GM18505 (cell line): Measurements from ENCODE around the gene TINCR.

ENCODE experiments used
- ATAC-seq: cut with Tn5 transposase; IDR thresholded peaks from one replicate; pipeline ENCODE4 v1.9.1; 2021; ENCODE audit not compliant: unreplicated experiment
- POLR2A ChIP-seq: IDR thresholded peaks from 4 replicates; pipeline ENCODE4 v1.6.1; 2011; ENCODE audit warnings: borderline replicate concordance; ENCODE audit not compliant: insufficient read depth, insufficient read length; ENCODE audit errors: extremely low read depth

TINCR gene

GRCh38 chr19:5585461-5586299, 17.9 kb upstream of the TINCR start:
- ATAC-seq: no peak
- TF ChIP-seq POLR2A: no peak

DNA sequence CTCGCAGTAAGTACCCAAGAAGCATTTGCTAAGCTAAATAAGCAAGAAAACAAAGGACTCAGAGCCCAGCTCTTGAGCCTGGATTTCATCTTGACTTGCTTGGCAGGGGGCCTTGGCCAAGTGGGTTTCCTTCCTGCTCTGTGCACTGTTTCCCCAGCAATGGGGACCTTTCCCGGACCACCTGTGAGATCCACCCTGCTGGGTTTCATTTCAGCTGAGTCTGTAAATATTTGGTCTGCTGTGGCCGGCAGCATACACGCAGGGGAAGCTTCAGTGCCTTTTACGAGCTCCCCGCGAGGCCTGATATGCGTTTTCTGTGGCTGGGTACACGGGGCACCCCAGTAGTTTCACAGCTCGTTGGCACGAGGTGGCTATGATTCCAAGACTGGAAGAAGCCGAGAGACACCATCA, 12.4 kb upstream of the TINCR start:
- TF ChIP-seq POLR2A: no peak
- ATAC-seq: no peak

DNA sequence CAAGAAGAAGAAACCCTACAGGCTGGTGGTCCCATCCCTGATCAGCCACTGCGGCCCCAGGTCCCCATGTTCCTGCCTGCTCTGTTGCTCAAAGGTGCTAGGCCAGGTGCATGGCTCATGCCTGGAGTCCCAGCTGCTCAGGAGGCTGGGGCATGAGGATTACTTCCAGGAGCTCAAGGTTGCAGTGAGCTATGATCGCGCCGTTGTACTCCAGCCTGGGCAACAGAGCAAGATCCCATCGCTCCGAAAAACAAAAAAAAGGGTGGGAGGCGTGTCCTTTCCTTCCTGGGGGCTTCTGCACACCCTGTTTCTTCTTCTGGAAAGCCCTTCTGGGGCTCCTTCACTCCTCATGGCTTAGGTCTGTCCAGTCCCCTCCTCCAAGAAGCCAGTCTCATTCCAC, 11.9 kb upstream of the TINCR start:
- ATAC-seq: no peak
- TF ChIP-seq POLR2A: no peak

DNA sequence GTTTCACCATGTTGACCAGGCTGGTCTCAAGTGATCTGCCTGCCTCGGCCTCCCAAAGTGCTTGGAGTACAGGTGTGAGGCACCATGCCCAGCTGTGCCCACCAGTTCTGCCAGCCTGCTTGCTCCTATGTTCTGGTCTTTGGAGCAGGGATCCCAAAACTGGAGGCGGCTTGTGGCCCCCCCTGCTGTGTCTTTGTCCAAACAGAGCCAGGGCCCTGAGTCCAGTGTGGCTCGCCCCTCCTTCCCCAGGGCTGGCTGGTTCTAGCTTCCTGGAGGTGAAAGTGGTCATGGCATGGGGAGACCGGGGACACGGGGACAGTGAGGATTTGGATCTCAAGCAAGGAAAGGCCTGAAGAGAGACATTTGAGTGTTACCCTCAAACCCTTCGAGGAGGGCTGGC, 11.5 kb upstream of the TINCR start:
- no peak for ATAC-seq
- TF ChIP-seq POLR2A: no peak

DNA sequence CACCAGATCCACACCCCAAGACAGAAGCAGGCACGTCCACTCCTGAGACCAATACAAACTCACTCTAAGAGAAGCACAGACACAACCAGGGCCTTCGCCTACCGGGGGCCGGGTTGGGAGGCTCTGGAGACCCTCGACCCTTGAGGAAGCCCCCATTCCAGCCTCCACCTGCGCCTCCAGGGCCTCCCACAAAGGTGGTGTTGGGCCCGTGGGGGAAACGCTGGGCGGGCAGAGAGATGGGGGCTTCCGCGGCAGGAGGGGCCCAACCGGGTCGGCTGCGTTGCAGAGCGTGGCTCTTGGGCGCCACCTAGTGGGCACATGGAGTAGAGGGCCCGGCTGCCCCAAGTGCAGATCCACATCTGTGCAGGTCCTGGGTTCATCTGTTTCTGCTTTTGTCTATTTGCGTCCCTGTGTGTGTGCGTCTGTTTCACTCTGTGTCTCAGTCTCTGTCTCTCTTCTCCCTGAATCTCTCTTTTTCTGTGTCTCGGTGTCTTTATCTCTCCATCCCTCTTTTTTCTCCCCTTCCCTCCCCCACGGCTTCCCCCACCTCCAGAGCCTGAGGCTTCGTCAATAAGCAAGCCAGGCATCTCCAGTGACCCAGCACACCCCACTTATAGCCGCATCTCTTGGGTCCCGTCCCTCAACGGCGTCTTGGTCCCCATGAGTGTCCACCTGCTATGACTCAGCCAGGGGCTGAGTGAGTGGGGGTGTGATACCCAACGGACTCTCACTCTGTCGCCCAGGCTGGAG, 10.5 kb upstream of the TINCR start:
- TF ChIP-seq POLR2A: no peak
- no peak for ATAC-seq

GRCh38 chr19:5575590-5575989, 7.8 kb upstream of the TINCR start:
- TF ChIP-seq POLR2A: no peak
- ATAC-seq: no peak

DNA sequence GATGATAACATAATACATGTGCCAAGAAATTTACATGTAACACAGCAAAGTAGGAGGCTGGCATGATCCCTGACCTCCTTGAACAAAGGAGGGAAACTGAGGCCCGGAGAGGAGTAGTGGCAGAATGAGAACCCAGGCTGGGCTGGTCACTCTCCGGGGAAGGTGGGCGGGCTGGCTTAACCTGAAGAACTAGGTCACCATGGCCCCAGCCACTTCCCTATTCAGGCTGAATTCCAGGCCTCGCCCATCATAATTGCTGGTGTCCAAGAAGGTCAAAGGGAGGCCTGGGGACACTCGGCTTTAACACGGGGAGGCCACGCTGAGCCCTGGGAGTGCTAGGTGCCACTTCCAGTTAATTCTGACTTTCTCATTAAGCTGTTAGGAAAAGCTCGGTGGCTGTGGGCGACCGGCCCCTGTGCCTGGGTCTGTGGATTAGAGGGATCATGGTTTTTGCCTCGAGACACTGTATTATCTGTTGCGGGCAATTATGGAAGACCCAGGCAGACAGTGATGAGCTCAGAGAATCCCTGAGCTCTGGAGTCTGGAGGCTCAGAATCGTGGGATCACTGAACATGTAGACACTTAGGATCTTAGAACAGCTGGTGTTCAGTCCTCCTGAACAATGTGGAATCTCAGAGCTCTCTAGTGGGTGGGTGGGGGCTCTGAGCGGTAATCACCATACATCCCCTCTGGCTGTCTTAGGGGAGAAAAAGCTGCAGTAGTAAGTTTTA, 5.0 kb upstream of the TINCR start:
- no peak for TF ChIP-seq POLR2A
- no peak for ATAC-seq

- no peak for ATAC-seq
- no peak for TF ChIP-seq POLR2A
These were observed 4.0 kb upstream of the TINCR start for GRCh38 chr19:5571777-5572176.

GRCh38 chr19:5567970-5568407, 236 bp upstream of the TINCR start:
- TF ChIP-seq POLR2A: no peak
- ATAC-seq: no peak

- TF ChIP-seq POLR2A: no peak
- ATAC-seq: no peak
These were observed 2.8 kb downstream of the TINCR start for GRCh38 chr19:5564930-5565329.

- TF ChIP-seq POLR2A: no peak
- ATAC-seq: no peak
These were observed 3.7 kb downstream of the TINCR start for GRCh38 chr19:5563935-5564612.

GRCh38 chr19:5563008-5563431, 4.7 kb downstream of the TINCR start:
- TF ChIP-seq POLR2A: no peak
- no peak for ATAC-seq

- ATAC-seq: no peak
These were observed 5.5 kb downstream of the TINCR start for GRCh38 chr19:5562280-5562679.

More at GRCh38 chr19:5562280-5562679, 5.5 kb downstream of the TINCR start:
- TF ChIP-seq POLR2A: no peak
